ENCODE measurements around the gene SHC1.

Gene SHC1

DNA sequence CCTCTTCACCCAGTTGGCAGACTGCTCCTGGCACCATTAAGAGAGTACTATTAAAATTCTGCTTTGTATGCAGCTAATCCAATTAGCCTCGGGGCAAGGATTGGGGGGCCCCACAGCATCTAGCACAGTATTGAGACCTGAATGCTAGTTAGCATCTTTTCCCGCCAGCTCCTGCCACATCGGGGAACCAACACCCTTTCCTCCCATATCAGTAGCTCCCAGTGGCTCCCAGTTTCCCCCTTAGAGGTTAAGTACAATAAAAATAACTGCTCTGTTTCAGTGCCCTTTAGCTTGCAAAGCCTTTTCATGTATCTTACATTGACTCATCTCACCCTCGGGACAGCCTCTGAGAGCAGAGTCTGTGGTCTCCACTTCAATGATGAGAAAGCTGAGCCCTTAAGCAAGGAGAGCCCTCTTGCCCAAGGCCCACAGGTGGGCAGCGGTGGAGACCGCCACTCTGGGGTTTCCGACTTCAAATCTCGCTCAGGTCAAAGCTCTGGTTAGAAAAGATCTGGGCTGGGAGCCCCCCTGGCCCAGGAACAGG is 29.8 kb downstream of the SHC1 start:
- in situ Hi-C loops (cut with HindIII; ENCODE audit: low sequenced_read_pairs), result no loop called here

GRCh38 chr1:154940213-154940560 is 30.4 kb downstream of the SHC1 start:
- in situ Hi-C loops (cut with HindIII; ENCODE audit: low sequenced_read_pairs), result no loop called here

- in situ Hi-C loops (cut with HindIII; ENCODE audit: low sequenced_read_pairs), result no loop called here
These were observed 31.7 kb downstream of the SHC1 start for GRCh38 chr1:154938604-154939399.

- in situ Hi-C loops (cut with HindIII; ENCODE audit: low sequenced_read_pairs), result no loop called here
These were observed 32.6 kb downstream of the SHC1 start for GRCh38 chr1:154937988-154938386.

DNA sequence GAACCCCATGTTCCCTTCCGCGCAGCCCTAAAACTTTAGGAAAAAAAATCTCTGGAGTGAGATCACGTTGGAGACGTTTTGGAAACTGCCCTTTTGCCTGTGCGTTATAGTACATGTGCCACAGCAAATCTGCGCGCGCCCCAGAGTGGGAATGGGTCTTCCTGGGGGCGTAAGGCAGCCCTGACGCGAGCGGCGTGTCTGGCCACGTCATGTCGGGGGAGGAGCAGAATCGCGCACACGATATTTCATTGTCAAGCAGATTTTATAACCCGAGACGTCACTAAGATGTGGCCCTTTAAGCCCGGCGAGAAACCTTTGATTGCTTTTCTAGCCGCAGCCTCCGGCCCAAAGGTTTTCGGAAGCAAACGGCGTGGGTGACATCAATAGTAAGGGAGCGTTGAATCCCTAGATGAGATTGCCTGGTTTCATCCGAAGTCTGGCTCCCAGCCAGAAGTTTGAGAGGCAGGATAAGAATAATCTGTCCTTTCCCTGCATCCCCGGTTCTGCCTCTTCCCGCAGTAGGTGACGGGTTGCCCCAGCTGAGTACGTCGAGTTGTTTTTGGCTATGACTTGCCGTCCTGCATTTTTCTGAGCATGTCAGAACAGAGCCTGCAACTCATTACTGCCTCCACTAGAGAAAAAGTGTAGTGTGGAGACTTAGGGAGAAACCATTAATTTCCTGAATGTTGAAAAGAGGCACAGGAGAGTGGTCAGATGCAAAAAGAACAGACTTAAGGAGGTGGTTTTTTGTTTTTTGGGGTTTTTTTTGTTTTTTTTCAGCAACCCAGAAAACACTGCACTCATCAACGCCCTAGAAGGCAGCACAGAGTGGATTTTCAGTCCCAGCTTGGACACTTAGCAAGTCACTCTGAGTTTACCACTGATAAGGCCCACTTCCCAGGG is 33.2 kb downstream of the SHC1 start:
- in situ Hi-C loops (cut with HindIII; ENCODE audit: low sequenced_read_pairs), result no loop called here

DNA sequence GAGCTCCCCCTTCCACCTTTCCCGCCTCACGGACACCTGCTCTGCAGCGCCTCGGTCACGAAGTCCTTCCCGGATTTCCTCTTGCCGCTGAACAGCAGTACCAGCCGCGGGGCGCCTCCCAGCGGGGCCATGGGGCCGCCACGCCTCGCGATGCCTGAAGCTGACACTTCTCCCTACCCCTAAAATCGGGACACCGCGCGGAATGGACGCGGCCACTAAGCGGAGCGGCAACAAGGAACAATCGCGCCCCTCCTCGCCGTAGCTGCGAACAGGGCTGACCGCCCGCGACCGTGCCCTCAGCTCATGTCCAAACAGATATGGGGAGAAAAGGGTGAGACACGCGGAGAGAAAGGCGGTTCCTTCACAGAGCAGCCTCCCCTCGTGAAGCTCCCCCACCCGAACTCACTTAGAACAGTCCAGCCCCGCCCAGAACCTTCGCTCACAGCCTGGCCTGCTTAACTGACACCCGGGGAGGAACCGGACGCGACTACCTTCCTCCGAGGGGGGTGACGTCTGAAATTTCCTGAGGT is 33.9 kb downstream of the SHC1 start, which contains the start of gene PMVK:
Gene PMVK, minus strand, starts transcription at position 165 of the 530 bp plus-strand sequence. Its CDS starts 34 bp downstream, at position 131.
- in situ Hi-C loops (cut with HindIII; ENCODE audit: low sequenced_read_pairs), result no loop called here

DNA sequence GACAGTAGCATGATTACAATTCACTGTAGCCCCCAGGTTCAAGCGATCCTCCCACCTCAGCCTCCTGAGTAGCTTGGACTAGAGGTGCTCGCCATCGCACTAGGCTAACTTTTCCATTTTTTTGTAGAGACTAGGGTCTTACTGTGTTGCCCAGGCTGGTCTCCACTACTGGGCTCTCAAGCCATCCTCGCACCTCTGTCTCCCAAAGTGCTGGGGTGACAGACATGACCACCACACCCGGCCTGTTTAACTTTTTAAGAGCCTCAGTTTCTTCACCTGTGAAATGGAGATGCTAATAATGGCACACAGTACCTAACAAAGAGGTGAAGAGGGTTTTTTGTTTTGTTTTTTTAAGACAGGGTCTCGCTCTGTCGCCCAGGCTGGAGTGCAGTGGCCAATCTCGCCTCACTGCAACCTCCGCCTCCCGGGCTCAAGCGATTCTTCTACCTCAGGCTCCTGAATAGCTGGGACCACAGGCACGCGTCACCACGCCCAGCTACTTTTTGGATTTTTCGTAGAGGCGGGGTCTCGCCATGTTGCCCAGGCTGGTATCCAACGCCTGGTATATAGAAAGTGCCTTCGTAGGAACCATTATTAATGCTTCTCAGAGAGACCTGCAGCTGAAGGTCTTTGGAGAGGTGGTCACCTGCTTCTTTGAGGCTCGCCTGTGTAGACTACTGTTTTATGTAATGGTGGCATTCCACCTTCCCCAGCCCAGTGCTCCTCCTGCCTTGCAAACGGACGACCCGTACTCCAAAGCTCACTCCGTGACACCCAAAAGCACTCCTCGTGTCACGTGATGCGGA is 34.6 kb downstream of the SHC1 start:
- in situ Hi-C loops (cut with HindIII; ENCODE audit: low sequenced_read_pairs), result no loop called here

GRCh38 chr1:154934358-154934948 is 36.1 kb downstream of the SHC1 start:
- in situ Hi-C loops (cut with HindIII; ENCODE audit: low sequenced_read_pairs), result no loop called here

DNA sequence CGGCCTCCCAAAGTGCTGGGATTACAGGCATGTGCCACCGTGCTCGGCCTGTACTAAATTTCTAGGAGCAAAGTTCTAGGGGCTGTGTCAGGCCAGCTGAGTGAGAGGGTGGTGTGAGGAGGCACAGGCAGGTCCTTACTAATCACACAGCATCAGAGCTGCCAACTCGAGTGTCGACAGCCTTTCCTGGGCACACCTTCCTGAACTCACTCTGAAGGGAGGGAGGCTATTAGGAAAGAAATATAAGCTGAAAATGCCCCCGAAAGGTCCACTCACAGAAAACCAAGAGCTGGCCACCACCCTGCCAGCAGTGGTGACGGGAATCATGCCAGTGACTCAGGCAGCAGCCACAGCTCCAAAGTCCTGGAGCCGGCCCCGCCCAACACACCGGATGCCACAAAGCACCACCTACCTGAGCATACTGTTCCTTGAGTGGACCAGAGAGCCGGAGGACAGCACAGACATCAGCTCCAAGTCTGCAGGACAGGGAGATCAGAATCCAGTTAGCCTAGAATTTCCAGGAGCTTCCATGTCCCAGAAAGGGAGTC is 38.5 kb downstream of the SHC1 start:
- in situ Hi-C loops (cut with HindIII; ENCODE audit: low sequenced_read_pairs), result no loop called here

- in situ Hi-C loops (cut with HindIII; ENCODE audit: low sequenced_read_pairs), result no loop called here
These were observed 44.3 kb downstream of the SHC1 start for GRCh38 chr1:154926201-154926600.

- in situ Hi-C loops (cut with HindIII; ENCODE audit: low sequenced_read_pairs), result no loop called here
These were observed 45.0 kb downstream of the SHC1 start for GRCh38 chr1:154925335-154926170.

GRCh38 chr1:154923695-154924094 is 46.9 kb downstream of the SHC1 start:
- in situ Hi-C loops (cut with HindIII; ENCODE audit: low sequenced_read_pairs), result no loop called here

- in situ Hi-C loops (cut with HindIII; ENCODE audit: low sequenced_read_pairs), result loop anchor here (5.0 kb wide), 1 partner anchor 86 kb away; no protein-coding TSS in a partner anchor
These were observed 57.3 kb downstream of the SHC1 start for GRCh38 chr1:154913273-154913672.

GRCh38 chr1:154912755-154913154 is 57.8 kb downstream of the SHC1 start:
- in situ Hi-C loops (cut with HindIII; ENCODE audit: low sequenced_read_pairs), result loop anchor here (5.0 kb wide), 1 partner anchor 85 kb away; no protein-coding TSS in a partner anchor

Measured in DLD1 (cell line).